Amygdala (tissue), 56 donors: Measurements from ENCODE around the gene ZNF277.

Experiments used
- DNase-seq, 56 donors: peaks; one replicate each; lab custom pipeline; 2025; lab: John Stamatoyannopoulos, UW

The ZNF277 gene, protein sequence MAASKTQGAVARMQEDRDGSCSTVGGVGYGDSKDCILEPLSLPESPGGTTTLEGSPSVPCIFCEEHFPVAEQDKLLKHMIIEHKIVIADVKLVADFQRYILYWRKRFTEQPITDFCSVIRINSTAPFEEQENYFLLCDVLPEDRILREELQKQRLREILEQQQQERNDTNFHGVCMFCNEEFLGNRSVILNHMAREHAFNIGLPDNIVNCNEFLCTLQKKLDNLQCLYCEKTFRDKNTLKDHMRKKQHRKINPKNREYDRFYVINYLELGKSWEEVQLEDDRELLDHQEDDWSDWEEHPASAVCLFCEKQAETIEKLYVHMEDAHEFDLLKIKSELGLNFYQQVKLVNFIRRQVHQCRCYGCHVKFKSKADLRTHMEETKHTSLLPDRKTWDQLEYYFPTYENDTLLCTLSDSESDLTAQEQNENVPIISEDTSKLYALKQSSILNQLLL

DNA sequence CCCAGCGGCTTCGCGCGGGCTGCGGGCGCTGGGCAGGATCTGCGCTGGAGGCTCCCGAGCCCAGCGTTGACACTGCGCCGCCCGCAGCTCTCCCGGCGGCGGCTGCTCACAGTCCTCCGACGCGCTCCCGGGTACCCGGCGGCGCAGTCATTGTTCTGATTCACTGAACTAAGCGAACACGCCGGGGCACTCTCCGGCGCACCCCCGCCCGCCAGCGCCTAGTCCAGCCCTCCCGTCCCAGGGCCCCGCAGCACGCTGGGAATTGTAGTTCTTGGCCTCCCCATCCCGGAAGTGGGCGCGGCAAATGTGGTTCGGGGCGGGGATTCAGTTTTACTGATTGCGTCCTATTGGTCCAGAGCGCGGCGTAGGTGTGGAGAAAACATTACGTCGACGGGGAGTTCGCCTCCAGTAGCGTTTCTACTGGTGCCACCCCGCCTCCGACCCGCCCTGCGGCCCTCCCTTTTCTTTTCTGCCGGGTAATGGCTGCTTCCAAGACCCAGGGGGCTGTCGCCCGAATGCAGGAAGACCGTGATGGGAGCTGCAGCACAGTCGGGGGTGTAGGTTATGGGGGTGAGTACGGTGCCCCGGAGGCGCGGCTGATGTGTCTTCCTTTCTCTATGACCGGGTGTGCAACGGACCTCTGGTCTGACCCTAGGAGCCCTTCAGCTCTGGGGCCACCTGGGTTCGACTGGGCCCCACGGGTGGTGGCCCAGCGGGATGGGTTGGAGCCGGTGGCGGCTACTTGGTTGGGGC, at the start of gene ZNF277, which contains the start of gene DOCK4:
Gene ZNF277, plus strand, starts transcription at position 458 of the 753 bp plus-strand sequence. Its CDS starts 22 bp downstream, at position 480.
Gene DOCK4, minus strand, starts transcription at position 162 of the 753 bp plus-strand sequence. CDS start 261 bp downstream, outside the sequence.
- DNase-seq: peak; percentile 94 to 100 (median 99)

DNA sequence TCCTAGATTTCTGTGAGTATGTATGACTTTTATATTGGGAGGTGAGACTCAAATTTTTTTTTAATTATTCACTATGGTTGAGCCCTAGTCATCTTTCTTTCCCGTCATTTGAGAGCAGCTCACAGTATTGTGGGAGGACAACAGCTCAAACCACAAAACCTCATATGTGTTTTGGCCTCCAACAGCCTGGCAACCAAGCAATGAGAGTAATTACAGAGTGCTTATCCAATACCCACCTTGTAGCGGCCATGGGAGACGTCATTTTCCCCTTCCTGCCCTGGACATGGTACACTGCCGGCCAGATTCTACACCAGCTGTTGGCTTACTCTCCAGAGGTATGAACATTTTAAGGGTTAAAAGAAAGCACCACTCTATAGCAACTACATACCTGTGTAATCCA, 49.4 kb upstream of the ZNF277 start:
- DNase-seq: no peak

DNA sequence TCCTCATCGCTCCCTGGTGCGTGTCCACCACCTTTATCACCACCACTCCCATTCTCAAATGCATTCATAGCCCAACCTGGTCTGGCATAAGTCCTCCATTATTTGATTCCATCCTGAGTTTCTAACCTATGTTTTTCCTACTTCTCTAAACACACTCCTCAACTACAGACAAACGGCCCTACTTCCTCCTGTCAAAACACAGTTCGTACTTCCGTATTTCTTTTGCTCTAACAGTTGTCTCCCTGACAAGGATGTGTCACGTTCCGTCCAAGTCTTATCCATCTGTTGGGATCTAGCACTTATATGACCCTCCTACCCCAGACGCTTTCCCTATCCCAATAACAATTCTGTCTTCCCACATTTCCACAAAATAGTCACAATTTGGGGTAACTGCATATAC, 47.1 kb upstream of the ZNF277 start:
- DNase-seq: peak in 1 of 56 donors; percentile 20

DNA sequence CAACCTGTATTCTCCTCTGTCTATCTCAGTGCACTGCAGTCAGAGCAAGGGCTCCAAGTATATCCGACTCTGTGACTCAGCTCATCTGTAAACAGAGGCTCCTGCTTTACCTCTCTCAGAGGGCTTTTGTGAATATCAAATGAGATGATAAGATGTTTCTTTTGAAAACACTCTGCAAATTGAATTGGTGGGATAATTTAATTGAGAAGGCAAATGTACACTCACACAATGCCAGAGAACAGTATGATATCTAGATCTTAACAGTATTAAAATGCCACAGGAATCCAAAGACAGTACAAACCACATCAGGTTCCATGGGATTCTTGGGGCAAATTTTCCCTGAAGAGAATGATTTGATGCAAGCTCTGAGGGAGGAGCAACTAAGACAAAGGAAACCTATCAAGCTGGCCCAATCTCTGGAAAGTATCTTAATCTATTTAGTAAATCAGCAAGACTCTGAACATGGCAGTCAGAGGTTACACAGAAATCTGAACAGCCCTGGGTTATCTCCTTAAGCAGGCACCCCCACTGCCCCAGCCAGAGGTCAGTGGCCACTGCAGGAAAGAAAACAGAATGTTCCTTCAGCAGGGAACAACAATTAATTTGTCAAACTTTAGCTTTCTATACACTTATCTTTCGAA, 46.2 kb upstream of the ZNF277 start:
- DNase-seq: no peak

DNA sequence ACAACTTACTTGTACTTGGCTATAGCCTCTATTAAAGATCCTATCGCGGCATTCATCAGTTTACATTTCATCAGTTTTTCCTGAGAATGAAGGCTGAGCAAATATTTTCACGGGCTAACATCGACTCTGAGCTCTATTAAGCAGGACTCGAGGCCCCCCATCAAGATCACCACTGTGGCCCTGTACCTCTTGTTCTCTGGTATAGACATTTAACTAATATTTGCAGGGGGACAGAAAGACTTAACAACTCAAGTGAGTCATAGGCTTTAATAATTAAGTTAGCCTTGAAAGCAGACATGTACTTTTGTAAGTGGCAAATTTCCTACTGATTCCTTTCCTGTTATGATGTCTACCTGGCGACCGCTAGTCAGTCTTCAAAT, 45.7 kb upstream of the ZNF277 start:
- no peak for DNase-seq

DNA sequence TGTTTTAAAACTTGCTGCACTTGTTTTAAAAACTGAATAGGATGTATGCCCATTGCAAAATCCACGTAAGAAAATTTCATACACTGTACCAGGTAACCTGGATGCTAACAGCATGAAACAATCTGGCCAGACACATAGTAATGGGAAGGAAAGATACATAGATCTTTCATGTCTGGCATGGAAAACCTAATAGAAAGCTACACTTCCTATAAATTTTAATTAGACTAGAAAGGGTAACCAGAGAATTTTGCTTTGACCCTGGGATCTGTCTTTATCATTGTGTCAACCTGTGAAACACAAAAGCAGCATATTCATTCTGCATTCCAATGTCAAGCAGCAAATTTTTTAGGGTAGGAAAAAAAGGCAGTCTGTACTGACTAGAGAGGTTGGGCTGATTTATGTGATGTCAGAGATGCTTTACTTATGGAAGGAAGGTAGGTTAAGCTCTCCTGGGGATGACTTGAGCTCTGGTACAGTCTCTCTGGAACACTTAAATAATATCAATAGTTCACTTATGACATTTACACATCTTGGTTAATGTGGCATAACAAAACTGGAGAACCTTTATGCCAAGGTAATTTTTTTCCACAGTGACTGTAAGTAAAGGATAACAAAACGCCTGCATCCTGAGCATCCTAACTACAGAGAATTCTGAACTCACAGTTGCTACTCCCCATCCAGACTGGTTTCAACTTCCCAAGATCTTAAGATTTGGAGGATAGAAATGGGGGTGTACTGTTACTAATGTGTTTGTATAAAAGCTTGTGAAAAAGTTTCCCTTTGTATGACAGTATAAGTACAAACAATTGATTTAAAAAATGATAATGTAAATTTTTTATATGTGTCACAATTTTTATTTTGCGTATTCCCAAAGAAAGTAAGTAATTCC, 45.0 kb upstream of the ZNF277 start:
- DNase-seq: no peak

DNA sequence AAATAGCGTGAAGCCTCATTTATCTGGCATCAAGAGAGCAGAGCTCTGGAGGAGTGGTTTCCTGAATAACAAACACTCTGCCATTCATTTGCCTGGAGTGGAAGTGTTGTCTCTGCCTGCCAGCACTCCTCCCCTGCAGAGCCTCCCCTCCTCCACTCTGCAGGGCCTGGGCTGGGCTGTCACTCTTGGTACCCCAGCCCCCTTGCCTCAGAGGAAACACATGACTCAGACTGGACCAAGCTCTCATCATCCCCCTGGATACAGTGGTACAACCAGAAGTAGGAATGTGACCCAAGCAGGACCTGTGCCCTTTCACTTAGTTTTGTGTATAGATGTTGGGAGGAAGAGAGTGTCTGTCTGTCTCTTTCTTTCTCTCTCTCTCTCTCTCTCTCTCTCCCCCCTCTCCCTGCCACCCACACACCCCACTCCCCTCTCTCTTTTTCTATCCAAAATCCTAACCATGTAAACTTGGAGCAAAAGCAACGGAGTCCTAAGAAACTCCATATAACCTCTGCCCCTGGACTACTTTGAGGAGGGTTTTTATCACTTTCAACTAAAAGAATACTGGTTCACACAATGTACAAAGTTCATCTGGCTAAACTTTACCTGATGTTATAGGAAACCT, 44.2 kb upstream of the ZNF277 start:
- DNase-seq: peak in 51 of 56 donors; percentile 9 to 88 (median 68)

DNA sequence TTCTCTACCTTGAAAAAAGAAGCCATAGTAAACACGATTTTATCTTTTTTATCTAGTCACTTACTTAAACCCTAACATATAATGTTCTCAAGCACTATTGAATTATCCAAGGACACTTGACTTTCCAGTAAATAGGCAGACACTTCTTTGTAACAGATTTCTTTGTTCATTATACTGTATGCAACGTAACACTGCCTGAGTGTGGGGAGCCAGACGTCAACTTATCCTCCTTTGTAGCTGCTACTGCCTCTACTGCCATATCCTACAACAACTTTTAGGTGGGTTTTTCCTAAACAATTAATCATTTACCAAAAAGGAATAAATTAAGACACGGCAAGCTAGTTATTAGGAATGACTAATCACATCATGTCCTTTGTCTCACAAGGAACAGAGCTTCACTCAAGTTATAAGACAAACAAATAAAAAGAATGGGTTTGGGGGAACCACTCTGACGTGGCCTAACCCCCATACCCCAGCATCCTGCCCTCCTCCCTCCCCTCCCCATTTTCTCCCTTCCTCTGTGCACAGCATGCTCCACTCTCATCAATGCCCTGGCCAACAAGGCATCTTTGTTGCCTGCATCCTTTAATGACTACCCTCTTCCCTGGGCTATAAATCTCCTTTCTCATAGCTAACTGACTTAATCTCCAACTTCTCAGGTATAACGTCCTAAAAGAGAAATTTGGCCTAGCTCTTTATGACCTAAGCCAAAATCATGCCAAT, 43.5 kb upstream of the ZNF277 start:
- no peak for DNase-seq

DNA sequence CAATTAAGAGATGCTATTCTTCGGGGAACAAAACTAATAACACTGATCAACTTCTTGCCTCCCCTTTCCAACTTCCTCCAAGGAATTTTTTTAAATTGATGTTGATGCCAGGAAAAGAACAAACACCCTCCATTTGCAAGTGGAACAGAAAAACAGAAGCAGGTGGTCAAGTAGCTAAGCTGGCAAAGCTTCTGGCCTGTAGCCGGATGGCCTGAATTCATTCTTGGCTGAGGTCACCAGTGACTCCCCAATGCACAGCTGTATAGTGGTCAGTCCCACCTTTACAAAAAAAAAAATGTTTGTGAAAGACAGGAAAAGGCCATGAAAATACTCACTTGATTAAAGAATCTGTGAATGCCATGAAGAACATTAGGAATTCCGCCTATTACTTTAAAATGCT, 39.3 kb upstream of the ZNF277 start:
- peak in 5 of 56 donors; percentile 15 to 53 (median 38) for DNase-seq

DNA sequence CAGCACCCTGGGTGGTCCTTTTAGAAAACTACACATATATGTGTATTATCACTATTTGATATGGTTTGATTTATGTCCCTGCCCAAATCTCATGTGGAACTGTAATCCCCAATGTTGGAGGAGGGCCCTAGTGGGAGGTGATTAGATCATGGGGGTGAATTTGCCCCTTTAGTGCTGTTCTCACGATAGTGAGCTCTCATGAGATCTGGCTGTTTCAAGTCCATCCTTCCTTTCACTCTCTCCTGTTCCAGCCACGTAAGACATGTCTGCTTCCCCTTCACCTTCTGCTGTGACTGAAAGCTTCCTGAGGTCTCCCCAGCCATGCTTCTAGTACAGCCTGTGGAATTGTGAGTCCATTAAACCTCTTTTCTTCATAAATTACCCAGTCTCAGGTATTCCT, 37.6 kb upstream of the ZNF277 start:
- no peak for DNase-seq

DNA sequence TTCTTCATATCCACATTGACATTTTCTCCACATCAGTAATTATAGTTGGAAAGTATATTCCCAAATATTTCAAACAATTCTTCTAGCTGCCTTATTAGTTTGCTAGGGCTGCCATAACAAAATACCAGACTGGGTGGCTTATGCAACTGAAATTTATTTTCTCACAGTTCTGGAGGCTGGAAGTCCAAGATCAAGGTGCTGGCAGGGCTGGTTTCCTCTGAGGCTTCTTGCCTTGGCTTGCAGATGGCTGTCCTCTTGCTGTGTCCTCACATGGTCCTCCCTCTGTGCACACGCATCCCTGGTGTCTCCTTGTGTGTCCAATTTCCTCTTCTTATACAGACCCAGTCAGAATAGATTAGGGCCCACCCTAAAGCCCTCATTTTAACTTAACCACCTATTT, 34.8 kb upstream of the ZNF277 start:
- no peak for DNase-seq

DNA sequence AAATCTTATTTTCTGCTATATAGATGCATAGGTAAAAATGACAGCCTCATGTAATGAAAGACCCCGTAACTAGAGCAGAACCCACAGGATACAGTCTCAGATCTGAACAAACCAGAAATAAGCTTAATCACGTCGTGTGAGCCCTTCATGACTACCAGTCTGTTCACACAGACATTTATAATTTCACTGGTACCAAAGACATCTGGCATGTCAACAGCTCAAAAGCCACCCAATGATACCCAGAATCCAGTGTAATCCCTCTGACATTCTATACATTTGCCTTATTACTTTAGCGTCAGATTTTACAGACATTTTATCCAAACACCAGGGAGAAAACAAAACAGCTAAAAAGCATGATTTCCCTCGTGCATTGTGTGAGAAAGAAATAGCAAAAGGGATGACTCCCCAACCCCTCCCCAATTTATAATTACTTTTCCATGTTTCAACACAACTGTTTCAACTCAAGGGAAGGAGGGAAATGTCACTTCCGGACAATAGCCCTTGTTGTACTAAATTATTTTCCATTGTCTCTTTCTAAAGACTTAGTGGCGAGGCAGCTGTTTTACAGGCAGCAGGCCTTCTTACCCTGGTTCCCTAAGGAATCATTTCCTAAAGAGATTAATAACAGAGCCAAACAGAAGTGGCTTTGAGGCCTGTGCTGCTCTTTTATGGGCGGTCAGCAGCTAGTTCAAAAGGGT, 33.5 kb upstream of the ZNF277 start:
- DNase-seq: no peak

DNA sequence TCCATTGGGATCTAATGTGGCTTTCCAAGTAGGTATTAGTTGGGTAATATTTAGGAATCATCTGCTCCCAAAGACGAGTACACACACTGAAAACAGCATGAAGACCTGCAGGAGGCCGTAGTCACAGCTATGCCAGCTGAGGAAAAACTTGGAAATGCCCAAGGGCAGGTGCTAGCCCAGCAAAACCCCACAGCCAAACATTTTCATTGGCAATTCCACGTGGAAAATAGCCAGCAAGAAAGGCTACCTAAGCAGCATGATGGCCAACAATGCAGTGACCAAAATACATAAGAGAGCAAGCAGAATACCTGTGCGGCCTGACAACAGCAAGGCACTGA, 33.0 kb upstream of the ZNF277 start:
- no peak for DNase-seq

DNA sequence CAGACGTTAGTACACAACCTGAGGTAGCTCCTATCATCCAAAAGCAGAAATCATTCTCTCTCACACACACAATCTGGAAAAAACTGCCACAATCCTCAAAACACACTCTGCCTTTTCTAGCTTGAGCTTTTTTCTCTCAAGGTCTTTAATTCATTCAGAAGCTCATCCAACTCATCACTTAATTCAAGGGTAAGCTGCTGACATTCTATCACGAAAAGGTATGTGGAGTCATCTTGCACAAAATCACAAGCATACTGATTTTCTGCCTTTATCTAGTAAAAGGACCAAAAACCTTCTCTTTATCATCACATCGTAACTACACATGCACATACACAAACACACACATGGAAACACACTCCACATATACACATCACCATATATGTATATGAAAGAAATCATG, 32.3 kb upstream of the ZNF277 start:
- no peak for DNase-seq

DNA sequence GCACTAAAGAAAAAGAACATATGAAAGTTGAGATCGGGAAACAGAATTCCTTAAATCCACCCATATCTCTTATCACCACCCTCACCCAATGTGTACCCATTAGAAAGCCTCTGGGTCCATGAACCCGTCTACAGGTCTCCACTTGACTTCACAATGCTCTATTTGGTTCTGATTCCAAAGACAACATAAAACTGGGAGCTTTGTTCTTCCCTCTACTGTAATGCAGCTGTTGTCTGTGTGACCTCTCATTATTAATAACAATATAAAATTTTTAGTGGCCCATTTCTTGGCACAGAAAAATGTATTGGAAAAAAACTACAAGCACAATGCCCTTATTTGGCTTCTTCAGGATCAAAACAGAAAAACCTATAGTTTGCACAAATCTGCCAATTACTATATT, 30.3 kb upstream of the ZNF277 start:
- no peak for DNase-seq

DNA sequence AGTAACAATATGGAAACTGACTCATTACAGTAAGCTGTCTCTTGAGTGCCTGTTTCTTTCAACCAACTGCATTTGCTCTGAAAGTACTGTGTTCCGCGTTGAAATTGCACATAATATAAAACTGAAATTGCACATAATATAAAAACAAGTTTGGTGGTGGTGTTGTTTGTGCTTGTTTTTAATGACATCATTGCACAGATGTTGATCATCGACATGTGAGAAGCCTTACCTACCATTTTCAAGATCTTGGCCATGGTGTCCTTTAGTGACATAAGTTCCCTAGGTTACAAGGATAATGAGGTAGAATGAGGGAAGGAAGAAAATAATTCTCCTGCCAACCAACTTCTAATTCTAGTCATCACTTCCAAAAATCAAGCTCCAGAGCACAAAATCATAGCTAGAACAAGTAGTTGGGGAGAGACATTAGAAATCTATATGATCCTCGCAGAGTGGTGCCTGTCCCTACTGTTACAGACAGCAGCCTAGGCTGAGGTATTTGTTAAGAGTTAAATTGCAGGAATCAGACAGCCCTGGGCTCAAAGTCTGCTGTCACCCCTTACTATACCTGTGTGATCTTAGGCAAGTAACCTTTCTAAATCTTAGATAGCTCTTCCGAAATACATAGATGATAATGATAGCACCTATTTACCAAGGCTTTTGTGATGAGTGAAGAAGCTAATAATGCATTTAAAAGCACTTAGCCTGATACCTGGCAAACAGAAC, 29.6 kb upstream of the ZNF277 start:
- DNase-seq: no peak

DNA sequence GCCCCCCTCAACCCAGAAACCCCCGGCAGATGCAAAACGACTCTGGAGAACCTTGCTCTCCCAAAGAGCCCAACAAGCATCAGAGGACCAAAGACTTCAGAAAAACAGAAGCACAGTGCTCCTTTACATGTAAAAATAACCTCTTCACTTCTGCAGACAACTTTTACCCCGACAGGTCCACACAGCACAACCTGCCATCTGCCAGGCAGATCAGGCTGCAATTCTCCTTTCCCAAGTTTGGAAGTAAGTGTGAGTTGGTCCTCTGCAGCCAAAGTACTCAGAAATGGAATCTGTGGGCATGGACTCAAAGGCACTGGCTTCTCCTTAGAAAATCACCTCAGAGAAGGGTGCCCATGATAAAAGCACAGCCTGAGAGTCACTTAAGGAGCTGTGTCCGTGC, 26.3 kb upstream of the ZNF277 start:
- no peak for DNase-seq

DNA sequence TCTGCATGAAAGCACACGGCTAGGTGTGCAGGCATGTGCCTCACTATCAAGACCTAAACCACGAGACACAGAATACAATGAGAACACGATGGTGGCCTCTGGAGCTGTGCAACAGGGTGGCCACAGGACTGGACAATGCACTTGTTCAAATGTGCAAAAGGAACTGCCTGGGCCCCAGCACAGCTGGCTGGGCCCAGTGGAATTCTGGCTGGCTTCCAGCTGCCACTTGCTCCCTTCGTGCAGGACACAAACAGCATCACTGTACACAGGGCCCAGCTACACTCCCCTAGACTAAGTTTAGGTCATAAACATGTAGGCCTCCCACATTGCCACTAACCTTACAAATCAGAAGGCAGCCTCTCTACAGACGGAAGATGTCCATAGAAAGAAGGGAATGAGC, 23.7 kb upstream of the ZNF277 start:
- DNase-seq: peak in 53 of 56 donors; percentile 13 to 90 (median 66)
